ENCODE data around the gene TP53.
"Not testable (repeated sequence)": the region's sequence is repeated elsewhere in the genome, so short reads cannot be mapped to it uniquely, and the experiment has no call there.

TP53 gene

DNA sequence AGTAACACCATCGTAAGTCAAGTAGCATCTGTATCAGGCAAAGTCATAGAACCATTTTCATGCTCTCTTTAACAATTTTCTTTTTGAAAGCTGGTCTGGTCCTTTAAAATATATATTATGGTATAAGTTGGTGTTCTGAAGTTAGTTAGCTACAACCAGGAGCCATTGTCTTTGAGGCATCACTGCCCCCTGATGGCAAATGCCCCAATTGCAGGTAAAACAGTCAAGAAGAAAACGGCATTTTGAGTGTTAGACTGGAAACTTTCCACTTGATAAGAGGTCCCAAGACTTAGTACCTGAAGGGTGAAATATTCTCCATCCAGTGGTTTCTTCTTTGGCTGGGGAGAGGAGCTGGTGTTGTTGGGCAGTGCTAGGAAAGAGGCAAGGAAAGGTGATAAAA is 14.1 kb downstream of the TP53 start:
- peak in 1 of 5 donors; percentile 32 for DNase-seq

DNA sequence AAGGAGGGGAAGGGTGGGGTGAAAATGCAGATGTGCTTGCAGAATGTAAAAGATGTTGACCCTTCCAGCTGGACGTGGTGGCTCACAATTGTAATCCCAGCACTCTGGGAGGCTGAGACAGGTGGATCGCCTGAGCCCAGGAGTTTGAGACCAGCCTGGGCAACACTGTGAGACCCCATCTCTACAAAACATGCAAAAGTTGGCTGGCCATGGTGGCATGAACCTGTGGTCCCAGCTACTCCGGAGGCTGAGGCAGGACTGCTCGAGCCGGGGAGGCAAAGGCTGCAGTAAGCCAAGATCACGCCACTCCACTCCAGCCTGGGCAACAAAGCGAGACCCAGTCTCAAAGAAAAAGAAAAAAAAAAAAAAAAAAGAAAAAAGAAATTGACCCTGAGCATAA is 18.8 kb downstream of the TP53 start:
- no peak for DNase-seq

DNA sequence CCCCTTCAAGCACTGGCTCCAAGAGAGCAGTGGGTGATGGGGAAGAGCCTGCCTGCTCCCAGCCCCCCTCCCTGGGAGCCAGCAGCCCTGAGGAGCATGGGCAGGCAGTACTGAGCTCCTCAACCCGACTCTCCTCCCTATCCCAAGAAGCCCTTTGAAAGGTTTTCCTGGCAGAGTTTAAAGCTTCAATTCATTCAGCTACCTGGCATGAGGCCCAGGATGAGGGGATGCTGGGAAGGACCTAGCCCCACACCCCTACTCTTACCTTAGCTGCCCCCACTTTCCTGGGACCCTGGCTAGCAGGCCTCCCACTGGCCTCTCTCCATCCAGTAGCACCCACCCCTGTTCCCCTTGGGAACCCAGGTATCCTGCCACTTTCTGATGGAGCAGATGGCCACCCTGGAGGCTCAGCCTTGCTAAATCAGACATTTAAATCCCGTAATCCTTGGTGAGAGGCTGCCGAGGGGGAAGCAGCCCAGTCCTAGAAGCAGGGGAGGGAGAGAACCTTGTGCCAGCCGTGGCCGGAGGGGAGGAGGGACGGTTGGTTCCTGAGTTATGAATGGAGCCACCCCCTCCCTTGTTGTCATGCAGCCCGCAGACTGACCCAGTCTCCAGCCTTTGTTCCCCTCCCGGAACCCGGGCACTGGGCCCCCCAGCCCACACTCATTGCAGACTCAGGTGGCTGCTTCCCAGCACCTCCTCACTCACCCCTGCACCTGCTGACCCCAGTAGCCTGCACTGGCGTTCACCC is 19.5 kb downstream of the TP53 start:
- no peak for DNase-seq

DNA sequence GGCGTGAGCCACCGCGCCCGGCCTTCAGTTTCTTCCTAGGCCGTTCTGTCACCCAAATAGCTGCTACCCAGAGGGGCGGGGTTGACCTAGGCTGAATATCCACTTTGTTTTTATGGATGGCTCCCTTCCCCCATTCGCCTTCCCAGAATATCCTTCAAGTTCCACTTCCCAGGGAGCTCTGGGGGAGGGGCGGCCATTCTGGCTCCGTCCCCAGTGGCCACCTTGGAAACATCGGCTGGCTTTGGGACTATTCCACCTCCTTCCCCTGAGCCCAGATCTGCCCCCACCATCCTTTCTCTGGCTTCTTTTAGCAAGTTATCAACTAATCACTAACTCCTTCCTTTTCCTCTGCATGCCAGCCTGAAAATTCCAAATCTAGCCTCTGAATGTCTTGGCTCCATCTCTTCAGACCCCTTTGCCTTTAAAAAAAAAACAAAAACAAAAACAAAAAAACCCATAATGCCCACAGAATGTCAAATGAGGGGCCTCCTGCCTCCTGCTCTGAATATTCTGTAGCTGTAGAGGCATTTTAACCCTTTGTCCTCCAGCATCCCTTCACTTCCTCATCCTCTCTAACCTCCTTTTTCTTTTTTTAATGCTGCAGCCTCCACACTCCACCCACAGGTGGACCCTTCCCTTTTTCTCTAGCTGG is 30.2 kb downstream of the TP53 start:
- no peak for DNase-seq

DNA sequence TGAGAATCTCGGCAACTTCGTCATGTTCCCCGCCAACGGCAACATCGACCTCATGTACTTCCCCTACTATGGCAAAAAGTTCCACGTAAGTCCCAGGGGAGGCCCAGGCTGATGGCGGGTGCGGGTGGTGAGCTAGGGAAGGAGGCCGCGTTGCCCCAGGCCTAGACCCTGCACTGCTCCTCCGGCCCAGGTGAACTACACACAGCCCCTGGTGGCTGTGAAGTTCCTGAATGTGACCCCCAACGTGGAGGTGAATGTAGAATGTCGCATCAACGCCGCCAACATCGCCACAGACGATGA is 31.8 kb downstream of the TP53 start:
- DNase-seq, result no peak

DNA sequence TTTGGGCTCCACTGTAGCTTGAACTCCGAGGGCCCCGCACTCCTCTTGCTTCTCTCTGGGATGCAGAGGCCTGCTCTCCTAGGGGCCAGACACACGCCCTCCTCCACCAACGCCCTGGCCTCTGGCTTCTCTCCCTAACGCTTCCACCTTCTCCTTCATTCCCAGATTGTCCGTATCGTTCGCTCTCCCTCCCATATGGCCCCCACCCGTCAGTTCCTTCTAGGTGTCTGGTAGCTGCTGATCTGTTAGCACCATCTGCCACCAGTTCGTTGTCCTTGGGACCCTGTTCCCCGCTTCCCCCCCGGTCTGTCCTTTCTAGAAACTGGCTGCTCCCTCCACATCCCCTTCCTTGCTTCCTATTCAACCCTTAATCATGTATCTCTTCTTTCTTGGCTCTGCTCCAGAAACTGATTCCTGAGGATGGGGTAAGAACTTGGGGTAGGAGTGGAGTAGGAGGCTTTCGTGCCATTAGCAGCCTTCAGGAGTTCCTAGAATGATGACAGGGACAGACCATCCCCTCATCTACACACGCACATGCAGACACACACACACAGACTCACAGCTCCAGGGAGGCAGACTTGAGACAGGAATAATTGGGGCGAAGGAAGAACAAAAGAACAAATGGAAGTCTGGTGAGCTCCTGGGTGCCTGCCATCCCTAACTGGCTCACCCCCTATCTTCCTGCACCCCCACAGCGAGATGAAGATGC is 32.3 kb downstream of the TP53 start:
- no peak for DNase-seq

DNA sequence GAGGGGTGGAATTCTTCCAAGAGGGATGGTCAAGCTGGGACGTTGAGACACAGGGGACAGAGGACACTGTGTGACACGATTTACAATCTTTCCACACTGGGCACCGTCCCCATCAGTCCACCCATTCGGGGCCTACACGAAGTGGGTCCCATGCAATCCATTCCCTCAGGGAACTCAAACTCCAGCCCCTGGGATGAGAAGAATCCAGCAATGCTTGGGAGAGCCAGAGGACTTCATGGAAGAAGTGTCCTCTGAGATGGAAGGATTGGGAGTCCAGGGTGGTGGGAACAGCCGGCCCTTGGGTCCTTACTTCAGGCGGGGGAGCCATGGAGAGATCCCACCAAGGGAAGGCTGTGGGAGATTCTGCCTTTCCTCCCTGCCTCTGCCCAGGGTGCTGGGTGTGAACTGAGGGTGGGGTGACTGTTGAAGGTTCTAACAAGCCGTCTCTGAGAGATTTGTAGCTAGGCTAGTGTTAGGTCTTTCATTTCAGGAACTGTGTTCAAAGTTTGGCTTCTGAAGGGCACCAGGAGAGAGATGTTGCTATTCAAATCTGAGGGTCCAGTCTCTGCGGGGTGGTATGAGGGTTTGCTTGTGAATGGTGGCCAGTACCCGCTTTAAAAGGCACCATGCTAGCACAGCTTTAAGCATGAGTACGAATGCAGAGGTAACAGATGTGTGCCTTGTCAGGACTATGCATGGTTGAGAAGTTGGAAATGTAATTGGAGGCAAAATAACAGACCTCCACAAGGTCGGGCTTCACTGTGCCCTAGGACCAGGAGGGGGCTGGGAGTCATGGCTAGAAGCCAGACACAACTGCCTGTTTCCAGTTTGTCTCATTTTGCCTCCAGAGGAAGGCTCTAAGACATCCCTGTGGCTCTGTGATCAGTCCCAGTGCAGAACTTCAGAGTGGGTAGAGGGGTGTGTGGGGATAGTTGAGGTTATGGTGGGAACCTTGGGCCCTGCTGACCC is 34.6 kb downstream of the TP53 start:
- DNase-seq, result no peak

DNA sequence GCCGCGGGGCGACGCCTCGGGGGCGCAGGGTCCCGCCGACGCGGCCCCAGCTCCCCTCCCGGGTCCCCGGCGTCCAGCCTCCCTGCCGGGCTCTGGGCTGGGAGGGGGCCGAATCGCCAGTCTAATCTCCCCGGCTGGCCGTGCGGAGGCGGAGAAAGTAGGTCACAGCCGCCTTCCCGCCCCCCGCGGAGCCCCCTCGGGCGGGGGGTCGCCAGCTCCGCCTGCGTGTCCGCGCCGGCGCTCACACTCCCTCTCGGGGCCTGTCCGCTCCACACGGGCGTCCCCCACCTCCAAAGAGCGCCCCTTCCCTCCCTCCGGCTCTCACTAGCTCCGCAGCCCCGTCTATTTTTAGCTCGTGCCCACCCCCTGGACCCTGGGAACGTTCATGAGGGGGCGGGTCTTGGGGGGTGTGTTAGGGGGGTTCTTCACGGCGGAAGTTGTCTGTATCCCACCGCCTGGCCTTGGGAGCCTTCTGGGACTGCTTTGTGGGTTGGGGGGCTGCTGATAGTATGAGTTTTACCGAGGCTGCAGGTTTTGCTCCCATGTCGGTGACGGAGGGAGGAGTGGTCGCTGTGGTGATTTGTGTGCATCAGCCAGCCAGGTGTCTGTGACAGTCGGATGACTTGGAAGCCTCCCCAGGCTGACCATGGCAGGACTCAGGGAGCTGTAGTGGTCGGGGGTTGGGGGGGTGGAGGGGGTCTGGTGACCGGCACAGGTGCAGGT is 35.5 kb downstream of the TP53 start:
- DNase-seq, result no peak

DNA sequence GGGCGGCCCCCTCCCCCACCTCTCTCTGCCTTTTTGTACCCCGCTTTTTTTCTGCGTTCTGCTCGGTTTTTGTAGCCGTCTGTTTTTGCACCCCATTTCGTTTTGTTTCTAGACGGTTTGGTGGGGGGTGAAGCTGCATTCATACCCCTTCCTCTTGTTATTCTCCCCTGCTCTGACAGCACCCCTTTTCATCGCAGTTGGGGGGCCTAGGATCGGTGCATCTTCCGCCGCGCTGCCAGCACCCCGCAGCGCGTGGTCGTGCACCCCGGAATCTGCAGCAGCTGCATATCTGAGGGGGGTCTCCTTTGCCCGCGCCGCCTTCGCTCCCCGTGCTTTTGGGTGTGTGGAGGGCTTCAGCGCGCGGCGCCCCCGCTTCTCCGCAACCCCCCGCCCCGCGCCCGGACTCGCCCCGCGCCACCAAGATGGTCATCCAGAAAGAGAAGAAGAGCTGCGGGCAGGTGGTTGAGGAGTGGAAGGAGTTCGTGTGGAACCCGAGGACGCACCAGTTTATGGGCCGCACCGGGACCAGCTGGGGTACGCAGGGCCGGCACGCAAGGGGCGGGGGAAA is 36.1 kb downstream of the TP53 start:
- DNase-seq, result no peak

DNA sequence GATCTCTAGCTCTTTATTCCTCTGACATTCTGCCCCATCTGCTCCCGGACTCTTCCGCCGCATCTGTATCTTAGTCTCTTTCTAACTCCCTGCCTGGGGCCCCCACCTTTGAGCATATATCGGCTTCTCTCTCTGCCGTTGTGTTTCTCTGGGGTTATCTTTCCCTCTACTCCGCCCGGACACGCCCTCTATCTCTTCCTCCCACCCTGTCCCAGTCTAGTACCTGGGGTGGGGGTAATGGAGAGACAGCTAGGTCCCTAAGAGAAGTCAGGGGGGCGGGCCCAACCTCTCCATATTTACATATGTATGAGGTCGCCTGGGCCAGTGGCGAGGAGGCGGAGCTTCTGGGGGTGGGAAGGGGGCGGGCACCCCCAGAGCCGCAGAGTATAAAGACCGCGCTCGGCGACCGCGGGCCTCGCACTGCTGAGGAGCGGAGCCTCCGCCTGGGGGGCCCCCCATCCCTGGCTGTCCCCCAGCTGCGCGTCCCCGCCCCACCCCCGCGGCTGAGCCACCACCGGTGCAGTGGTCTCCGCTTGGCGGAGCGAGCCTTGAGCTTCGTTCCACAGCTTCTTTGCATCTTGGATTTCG is 36.7 kb downstream of the TP53 start, which contains the start of gene ATP1B2:
Gene ATP1B2, plus strand, starts transcription at position 418 of the 588 bp plus-strand sequence. CDS start 593 bp downstream, outside the sequence.
- DNase-seq, result peak; percentile 60 to 74 (median 64)

DNA sequence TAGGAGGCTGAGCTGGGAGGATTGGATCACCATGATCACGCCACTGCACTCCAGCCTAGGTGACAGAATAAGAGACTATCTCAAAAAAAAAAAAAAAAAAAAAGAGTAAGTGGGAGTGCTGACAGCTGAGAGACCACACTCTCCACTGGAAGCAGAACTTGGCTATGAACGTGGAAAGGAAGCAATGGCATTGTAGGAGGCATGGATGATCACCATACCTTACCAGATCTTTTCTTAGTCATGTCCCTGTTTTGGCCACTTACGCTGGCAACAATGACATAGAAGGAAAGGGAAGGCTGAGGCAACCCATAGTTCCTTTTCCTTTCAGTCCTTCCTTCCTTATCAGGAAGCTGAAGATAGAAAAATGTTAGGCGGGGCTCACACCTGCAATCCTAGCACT is 40.3 kb downstream of the TP53 start:
- DNase-seq, result no peak

DNA sequence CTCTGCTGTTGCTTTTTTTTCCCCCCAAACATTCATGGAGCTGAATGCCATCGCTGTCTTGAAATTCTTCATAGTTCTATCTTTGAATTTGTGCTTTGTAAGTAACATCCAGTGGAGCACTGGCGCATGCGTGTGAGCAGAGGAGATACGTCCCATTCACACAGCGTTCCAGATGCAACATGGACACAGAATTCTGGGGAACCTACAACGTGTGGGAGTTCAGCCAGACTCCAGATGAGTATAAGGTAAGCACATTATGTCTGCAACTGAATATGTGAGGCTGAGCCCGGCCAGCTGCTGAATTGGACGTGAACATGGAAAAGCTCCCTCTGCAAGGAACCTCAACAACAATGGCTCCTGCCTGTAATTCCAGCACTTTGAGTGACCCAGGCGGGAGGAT is 40.8 kb downstream of the TP53 start:
- DNase-seq, result no peak

DNA sequence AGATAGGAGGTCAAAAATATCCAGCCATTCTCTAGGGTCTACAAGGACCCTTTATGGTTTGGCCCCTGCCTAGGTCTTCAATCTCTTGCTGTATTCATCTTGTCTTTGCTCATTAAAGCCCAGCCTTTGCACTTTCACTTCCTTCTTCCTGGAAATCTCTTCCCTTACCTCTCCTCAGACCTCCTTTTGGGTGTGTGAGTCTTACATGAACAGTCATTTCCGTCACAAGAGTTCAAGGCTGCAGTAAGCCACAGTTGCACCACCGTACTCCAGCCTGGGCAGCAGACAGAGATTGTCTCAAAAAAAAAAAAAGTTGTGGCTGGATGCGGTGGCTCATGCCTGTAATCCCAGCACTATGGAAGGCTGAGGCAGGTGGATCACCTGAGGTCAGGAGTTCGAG is 42.5 kb downstream of the TP53 start:
- peak in 1 of 5 donors; percentile 36 for DNase-seq

DNA sequence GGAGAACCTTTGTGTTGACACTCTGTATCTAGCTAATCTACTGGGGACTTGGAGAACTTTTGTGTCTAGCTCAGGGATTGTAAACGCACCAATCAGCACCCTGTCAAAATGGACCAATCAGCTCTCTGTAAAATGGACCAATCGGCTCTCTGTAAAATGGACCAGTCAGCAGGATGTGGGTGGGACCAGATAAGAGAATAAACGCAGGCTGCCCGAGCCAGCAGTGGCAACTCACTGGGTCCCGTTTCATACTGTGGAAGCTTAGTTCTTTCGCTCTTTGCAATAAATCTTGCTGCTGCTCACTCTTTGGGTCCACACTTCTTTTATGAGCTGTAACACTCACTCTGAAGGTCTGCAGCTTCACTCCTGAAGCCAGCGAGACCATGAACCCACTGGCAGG is 45.7 kb downstream of the TP53 start:
- not testable (repeated sequence) for DNase-seq

DNA sequence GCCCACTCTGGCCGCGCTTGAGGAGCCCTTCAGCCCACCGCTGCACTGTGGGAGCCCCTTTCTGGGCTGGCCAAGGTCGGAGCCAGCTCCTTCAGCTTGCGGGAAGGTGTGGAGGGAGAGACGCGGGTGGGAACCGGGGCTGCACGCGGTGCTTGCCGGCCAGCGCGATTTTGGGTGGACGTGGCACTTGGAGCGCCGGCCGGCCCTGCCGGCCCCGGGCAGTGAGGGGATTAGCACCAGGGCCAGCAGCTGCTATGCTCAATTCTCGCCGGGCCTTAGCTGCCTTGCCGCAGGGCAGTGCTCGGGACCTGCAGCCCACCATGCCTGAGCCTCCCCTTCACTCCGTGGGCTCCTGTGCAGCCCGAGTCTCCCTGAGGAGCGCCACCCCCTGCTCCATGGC is 46.5 kb downstream of the TP53 start:
- DNase-seq, result no peak

DNA sequence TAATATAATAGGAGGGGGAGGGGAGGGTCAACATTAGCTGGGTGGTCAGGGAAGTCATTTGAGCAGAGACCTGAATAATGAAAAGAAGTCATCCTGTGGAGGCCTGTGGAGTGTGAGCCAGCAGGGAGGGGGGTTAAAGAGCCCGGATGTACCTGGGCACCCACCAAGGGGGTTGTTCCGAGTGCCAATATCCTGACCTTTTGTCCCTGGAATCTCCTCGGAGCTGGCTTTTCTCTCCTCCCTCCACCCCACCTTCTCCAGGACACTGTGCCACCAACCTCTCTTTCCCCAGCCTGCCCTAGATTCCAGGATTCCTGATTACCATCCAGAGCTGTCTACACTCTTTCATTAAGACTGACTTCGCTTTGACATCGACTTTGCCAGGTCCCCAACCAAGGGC is 51.1 kb downstream of the TP53 start:
- no peak for DNase-seq

DNA sequence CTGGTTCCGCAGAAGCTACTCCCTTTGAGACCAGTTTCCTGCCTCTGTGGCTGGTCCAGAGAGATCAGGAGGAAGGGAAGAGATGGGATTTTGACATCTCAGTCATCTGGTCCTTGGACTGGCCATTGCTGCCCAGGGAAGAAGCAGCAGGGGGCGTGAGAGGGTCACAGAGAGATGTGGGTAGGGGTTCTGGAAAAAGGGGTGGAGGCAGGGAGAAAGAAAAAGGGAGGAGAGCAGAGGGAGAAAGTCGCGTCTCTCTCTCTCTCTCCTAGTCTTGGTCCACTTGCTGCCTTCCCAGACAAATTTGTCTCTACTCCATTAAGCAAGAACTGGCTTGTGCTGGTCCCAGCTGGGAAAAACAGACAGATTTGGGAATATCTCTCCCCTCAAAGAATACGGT is 52.9 kb downstream of the TP53 start:
- DNase-seq, result no peak

DNA sequence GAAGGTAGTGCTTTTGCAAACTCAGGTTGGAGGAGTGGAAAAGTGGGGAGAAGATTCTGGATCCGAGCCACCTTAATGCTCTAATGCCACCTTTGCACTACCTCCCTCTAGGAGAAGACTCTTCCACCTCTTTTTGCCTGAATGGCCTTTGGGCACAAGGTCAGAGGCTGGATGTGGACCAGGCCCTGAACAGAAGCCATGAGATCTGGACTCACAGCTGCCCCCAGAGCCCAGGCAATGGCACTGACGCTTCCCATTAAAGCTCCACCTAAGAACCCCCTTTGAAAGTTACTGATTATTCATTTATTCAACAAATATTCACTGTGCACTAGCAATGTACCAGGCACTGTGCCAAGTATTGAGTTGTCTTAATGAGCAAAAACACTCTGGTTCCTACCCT is 54.2 kb downstream of the TP53 start:
- no peak for DNase-seq

DNA sequence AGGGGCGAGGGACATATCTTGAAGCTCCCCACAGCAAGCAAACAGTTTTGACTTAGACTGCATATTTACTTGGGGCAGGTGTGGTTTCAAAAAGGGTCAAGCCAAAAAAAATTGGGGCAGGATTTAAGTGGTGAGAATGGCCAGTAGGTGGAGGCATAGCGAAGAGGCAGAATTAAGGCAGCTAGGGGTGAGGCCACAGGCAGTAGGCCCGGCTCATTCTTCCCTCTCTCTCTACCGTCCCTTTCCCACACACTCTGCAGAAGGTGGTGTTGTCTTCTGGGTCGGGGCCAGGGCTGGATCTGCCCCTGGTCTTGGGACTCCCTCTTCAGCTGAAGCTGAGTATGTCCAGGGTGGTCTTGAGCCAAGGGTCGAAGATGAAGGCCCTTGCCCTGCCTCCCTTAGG is 54.8 kb downstream of the TP53 start:
- DNase-seq, result peak in 1 of 5 donors; percentile 54

DNA sequence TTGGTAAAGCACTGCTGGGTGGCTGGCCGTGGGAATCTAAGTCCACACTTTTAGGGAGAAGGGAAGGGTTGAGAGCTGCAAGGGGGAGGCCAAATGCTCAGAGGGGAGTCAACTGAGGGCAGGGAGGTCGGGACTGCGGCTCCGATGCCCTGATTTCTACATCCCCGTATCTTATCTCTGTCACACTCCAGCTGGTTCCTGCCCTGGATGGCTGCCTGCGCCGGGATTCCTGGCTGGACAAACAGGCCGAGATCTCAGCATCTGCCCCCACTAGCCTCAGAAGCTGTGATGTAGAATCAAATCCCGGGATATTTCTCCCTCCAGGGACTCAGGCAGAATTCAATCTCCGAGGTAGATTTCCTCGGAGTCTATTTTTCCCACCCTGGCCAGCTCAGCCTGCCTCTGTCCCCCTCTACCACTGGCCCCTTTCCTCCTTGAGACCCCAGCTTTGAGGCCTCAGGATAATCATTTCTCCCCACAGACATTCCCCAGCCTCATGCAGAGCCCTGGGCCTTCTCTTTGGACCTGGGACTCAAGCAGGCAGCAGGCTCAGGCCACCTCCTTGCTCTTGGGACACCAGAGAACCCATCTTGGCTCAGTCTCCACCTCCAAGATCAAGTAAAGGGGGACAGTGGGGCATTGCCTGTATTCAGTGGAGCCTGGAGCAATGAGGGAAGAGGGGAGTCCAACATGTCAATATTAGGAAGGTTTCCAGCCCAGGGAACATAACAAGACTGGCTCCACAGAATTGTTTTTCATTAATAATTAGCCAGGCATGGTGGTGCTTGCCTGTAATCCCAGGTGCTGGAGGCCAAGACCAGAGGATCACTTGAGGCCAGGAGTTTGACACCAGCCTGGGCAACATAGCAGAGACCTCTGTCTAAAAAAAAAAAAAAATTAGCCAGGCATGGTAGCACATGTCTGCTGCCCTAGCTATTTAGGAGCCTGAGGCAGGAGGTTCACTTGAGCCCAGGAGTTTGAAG is 55.6 kb downstream of the TP53 start:
- no peak for DNase-seq
